Measurements from ENCODE around the gene E2F4.

E2F4 gene

GRCh38 chr16:67173808-67174705 is 17.9 kb upstream of the E2F4 start:
- DNase-seq (ENCODE audit: low read depth): peak; percentile 47

- no peak for DNase-seq (ENCODE audit: low read depth)
These were observed 17.2 kb upstream of the E2F4 start for GRCh38 chr16:67174706-67175231.

- no peak for DNase-seq (ENCODE audit: low read depth)
These were observed 15.3 kb upstream of the E2F4 start for GRCh38 chr16:67176662-67177061.

- peak; percentile 59 for DNase-seq (ENCODE audit: low read depth)
These were observed 13.9 kb upstream of the E2F4 start for GRCh38 chr16:67177743-67178699.

GRCh38 chr16:67179421-67180080 is 12.4 kb upstream of the E2F4 start:
- no peak for DNase-seq (ENCODE audit: low read depth)

- no peak for DNase-seq (ENCODE audit: low read depth)
These were observed 11.8 kb upstream of the E2F4 start for GRCh38 chr16:67180166-67180565.

GRCh38 chr16:67181346-67181745 is 10.6 kb upstream of the E2F4 start:
- DNase-seq (ENCODE audit: low read depth): no peak

- DNase-seq (ENCODE audit: low read depth): no peak
These were observed 9.7 kb upstream of the E2F4 start for GRCh38 chr16:67182288-67182687.

GRCh38 chr16:67183284-67183626 is 8.7 kb upstream of the E2F4 start:
- no peak for DNase-seq (ENCODE audit: low read depth)

- DNase-seq (ENCODE audit: low read depth): peak; percentile 91
These were observed 8.1 kb upstream of the E2F4 start, which contains the start of gene MATCAP1 for GRCh38 chr16:67183627-67184452. TSS of gene MATCAP1 (minus strand) at chr16:67183963. CDS start at chr16:67180610, 3,353 bp downstream.

GRCh38 chr16:67184453-67184994 is 7.4 kb upstream of the E2F4 start:
- DNase-seq (ENCODE audit: low read depth): no peak

GRCh38 chr16:67184995-67185650 is 6.8 kb upstream of the E2F4 start:
- DNase-seq (ENCODE audit: low read depth): peak; percentile 76

- no peak for DNase-seq (ENCODE audit: low read depth)
These were observed 6.3 kb upstream of the E2F4 start for GRCh38 chr16:67185651-67186134.

- DNase-seq (ENCODE audit: low read depth): no peak
These were observed 5.4 kb upstream of the E2F4 start for GRCh38 chr16:67186550-67186950.

- no peak for DNase-seq (ENCODE audit: low read depth)
These were observed 4.6 kb upstream of the E2F4 start for GRCh38 chr16:67187175-67187890.

- no peak for DNase-seq (ENCODE audit: low read depth)
These were observed 3.6 kb upstream of the E2F4 start for GRCh38 chr16:67188323-67188722.

GRCh38 chr16:67188798-67189197 is 3.2 kb upstream of the E2F4 start:
- no peak for DNase-seq (ENCODE audit: low read depth)

- no peak for DNase-seq (ENCODE audit: low read depth)
These were observed 1.9 kb upstream of the E2F4 start, which contains the start of gene EXOC3L1 for GRCh38 chr16:67190041-67190440. TSS of gene EXOC3L1 (minus strand) at chr16:67190136. CDS start at chr16:67189676, 460 bp downstream.
